Adrenal gland (tissue), 12 donors: ENCODE data around the gene HNF4A. TPM values are rescaled to one million over a fixed set of nuclear protein-coding genes. Genes with fewer than 3 reads are reported as not detected.

Experiments
- DNase-seq, 7 donors: peaks; one replicate each; pipeline ENCODE4 v3.0.0-alpha.2; 2019 to 2020
- H3K27ac ChIP-seq, 5 donors: fragments of 200-600 bp; sonication (generic) in 4 of 5; 1 replicate in 3 of 5; 2 replicates in 2 of 5; pipeline versions ENCODE4 v1.5.1 to v1.8.0; 2016 to 2020; ENCODE audit warnings: mild to moderate bottlenecking in 1 of 5
- H3K27me3 ChIP-seq: fragments of 200-600 bp; 2 replicates; pipeline ENCODE4 v1.8.0; 2021
- H3K36me3 ChIP-seq, 2 donors: fragments of 200-600 bp; replicated peaks in 1 of 2; 1 replicate in 1 of 2; 2 replicates in 1 of 2; pipeline versions ENCODE4 v1.5.1 to v1.8.0; 2018 to 2022
- H3K4me1 ChIP-seq, 2 donors: fragments of 200-600 bp; replicated peaks in 1 of 2; 1 replicate in 1 of 2; 2 replicates in 1 of 2; pipeline versions ENCODE4 v1.5.1 to v1.8.0; 2018 to 2021
- H3K4me3 ChIP-seq, 4 donors: fragments of 200-600 bp; sonication (generic) in 3 of 4; one replicate each; pipeline ENCODE4 v1.5.1; 2016 to 2018
- H3K9me3 ChIP-seq, 3 donors: fragments of 200-600 bp; sonication (generic) in 1 of 3; replicated peaks in 1 of 3; 1 replicate in 2 of 3; 2 replicates in 1 of 3; pipeline versions ENCODE4 v1.5.1 to v1.8.0; 2016 to 2021
- POLR2A ChIP-seq, 2 donors: fragments of 450-650 bp; IDR thresholded peaks; one replicate each; pipeline ENCODE4 v1.6.1; 2017; ENCODE audit warnings: antibody characterized with exemption in 2 of 2, mild to moderate bottlenecking in 2 of 2, moderate library complexity in 1 of 2
- WGBS, 4 donors: extraction: QIAGEN DNeasy Blood & Tissue Kit in 2 of 4; methylation state at CpG; one replicate each; pipeline versions ENCODE4 v1.1.5 to v1.1.7; 2013 to 2017; 5-methylcytosine and 5-hydroxymethylcytosine counted together
- intact Hi-C, 2 donors: fragments of 100-400 bp; cut with DNase I; formaldehyde crosslinking; loops; one replicate each; pipeline versions ENCODE4 v1.14.1 to v1.15.0; 2022 to 2023
- polyA plus RNA-seq, 3 donors: library from polyadenylated mRNA; stranded (reverse); fragments of 200-250 nt in 2 of 3; fragments of 350-450 nt in 1 of 3; fragmentation: Illumina TruSeq in 1 of 3; extraction: RNeasy Lipid Tissue Mini Kit (QIAGEN cat#74804) in 1 of 3; gene quantifications; one replicate each; pipeline ENCODE4 v1.2.3, GENCODE V29; 2013 to 2014
- total RNA-seq, 9 donors: library from RNA; depleted of rRNA in 4 of 9; stranded (reverse); fragments of >200 nt in 4 of 9; fragments of 120-200 nt in 1 of 9; fragmentation: NEBNext Ultra II Directional in 1 of 9; extraction: Animal tissue kit (Norgen Biotek cat#: 25700) in 1 of 9; gene quantifications; one replicate each; pipeline versions ENCODE4 v1.1.0 to v1.2.4, GENCODE V29; 2013 to 2023
- TF ChIP-seq, protein P1 (sequence below), 6 experiments: fragments of 450-650 bp in 4 of 6; fragments of 200-600 bp in 2 of 6; sonication (generic) in 1 of 6; IDR thresholded peaks; 1 replicate in 5 of 6; 2 replicates in 1 of 6; pipeline versions ENCODE4 v1.5.1 to v1.8.0; 2016 to 2021; ENCODE audit warnings: antibody characterized with exemption in 6 of 6, mild to moderate bottlenecking in 2 of 6, moderate library complexity in 1 of 6
- donor health status: healthy with polysubstance abuse.
- donor health status: Bipolar disorder and iron deficiency.
- donor health status: DM: yes; HTN: yes; CAD: no.
- donor health status: DM: no; HTN: no; CAD: no.
- donor health status: DM: no; HTN: no; CAD: no.
- donor health status: DM: yes; HTN: yes; CAD: no.

Gene HNF4A
- total and polyA plus RNA-seq, 12 donors = 0.06 to 0.78 (median 0.13) TPM; not detected in 2

DNA sequence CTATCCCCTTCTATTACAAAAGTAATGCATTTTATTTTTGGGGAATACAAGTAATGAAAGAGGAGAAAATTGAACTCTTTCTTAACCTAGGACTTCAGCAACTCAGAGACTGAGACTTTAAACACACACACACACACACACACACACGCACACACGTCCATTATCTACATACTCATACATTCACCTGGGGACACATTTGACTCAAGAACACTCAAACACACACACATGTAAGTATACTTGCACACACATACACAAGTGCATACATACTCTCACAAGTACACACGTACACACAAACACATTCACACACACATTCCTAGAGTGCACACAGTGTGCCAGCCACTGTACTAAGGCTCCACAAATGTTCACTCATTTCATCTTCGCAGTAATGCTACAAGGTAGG, 20.8 kb upstream of the HNF4A start:
- H3K9me3 ChIP-seq = no peaks in the 10 kb centered on the region
- no peaks in the 10 kb centered on the region for H3K4me1 ChIP-seq
- H3K27me3 ChIP-seq = no peaks in the 10 kb centered on the region
- DNase-seq = no peak
- H3K27ac ChIP-seq = no peak overlapping the region
- H3K4me3 ChIP-seq = no peak overlapping the region
- no peak for TF ChIP-seq POLR2A (IDR thresholded peaks at IDR 0.05)
- TF ChIP-seq, protein P1, sequence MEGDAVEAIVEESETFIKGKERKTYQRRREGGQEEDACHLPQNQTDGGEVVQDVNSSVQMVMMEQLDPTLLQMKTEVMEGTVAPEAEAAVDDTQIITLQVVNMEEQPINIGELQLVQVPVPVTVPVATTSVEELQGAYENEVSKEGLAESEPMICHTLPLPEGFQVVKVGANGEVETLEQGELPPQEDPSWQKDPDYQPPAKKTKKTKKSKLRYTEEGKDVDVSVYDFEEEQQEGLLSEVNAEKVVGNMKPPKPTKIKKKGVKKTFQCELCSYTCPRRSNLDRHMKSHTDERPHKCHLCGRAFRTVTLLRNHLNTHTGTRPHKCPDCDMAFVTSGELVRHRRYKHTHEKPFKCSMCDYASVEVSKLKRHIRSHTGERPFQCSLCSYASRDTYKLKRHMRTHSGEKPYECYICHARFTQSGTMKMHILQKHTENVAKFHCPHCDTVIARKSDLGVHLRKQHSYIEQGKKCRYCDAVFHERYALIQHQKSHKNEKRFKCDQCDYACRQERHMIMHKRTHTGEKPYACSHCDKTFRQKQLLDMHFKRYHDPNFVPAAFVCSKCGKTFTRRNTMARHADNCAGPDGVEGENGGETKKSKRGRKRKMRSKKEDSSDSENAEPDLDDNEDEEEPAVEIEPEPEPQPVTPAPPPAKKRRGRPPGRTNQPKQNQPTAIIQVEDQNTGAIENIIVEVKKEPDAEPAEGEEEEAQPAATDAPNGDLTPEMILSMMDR (IDR thresholded peaks at IDR 0.05) = no peak
- 68 to 91% (median 83%) methylated on average over 4 of the region's 4 CpGs for WGBS, 4 donors
- intact Hi-C loops = no loop called here
- H3K36me3 ChIP-seq = no peaks in the 10 kb centered on the region

DNA sequence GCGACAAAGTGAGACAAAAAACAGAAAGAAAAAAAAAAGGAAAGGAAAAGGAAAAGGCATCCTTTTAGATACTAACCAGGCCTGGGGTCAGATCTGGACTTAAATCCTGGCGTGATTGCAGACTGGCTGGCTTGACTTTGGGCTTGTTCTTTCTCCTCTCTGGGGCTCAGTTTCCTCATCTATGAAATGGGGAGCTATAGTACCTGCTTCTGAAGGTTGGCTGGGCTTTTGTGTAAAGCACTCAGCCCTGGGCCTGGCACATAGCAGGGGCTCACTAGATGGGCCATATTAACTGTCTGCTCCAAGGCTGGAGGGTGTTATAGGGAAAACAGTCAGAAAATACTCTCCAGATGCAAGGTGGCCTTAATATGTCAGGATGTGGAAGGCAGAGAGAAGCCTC, 19.8 kb upstream of the HNF4A start:
- DNase-seq = no peak
- WGBS, 4 donors = 77 to 92% (median 83%) methylated on average over 2 of the region's 2 CpGs
- no peaks in the 10 kb centered on the region for H3K27me3 ChIP-seq

DNA sequence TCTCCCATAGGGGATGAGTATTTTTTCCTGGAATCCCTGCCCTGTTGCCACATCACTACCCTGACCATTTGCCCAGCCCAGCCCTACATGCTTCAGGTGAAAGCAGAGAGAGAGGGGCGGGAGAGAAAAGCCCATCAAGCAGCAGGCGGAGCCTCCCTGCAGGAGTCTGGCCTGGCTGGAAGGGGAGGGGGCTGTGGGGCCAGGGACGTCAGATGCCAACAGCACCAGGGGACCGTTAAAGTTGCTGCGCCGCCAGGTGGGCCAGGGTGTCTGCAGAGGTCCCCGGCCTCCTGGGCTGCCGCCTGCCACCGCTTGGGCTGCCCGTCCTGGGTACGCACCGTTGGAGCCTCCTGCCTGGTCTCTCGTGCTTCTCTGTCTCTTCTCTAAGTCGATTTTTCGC, 19.4 kb upstream of the HNF4A start:
- intact Hi-C loops = no loop called here
- H3K4me1 ChIP-seq = no peaks in the 10 kb centered on the region
- no peaks in the 10 kb centered on the region for H3K27me3 ChIP-seq
- no peak overlapping the region for H3K4me3 ChIP-seq
- H3K27ac ChIP-seq = no peak overlapping the region
- H3K36me3 ChIP-seq = no peaks in the 10 kb centered on the region
- DNase-seq = no peak
- H3K9me3 ChIP-seq = no peaks in the 10 kb centered on the region
- WGBS, 4 donors = 52 to 68% (median 59%) methylated on average over 11 to 15 of the region's 15 CpGs
- TF ChIP-seq, protein P1 (IDR thresholded peaks at IDR 0.05) = no peak
- no peak for TF ChIP-seq POLR2A (IDR thresholded peaks at IDR 0.05)

More for the DNA sequence above, 19.8 kb upstream of the HNF4A start:
- H3K36me3 ChIP-seq = no peaks in the 10 kb centered on the region
- no peaks in the 10 kb centered on the region for H3K9me3 ChIP-seq
- H3K4me3 ChIP-seq = no peak overlapping the region
- no peak overlapping the region for H3K27ac ChIP-seq
- intact Hi-C loops = no loop called here
- H3K4me1 ChIP-seq = no peaks in the 10 kb centered on the region
- TF ChIP-seq, protein P1 (IDR thresholded peaks at IDR 0.05) = no peak
- no peak for TF ChIP-seq POLR2A (IDR thresholded peaks at IDR 0.05)

DNA sequence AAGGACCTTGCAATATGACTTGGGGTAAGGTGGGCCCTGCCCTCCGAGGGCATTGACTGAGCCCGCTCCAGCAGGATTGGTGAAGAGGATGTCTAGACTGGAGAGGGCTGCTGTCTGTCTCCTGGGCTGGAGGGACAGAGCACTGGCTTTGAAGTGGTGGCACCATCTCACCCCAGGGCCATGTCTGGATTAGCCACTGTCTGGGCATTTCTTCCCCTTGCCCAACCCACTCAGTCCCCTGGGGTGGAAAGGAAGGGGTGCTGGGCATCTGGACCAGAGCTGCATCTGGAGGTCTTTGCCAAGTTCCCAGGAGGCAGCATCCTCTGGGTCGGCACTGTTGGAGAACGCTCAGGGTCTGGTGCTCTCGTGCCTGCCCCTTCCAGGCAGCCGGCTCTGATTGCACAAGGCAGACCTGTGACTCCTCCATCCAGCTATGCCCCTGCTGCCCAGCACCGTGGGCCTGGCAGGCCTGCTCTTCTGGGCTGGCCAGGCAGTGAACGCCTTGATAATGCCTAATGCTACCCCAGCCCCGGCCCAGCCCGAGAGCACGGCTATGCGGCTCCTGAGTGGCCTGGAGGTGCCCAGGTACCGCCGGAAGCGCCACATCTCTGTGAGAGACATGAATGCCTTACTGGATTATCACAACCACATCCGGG, 18.6 kb upstream of the HNF4A start, which contains the start of gene R3HDML:
TSS of gene R3HDML (plus strand) at position 319 of the 656 bp plus-strand sequence. CDS start at position 434, 115 bp downstream.
- TF ChIP-seq, protein P1 (IDR thresholded peaks at IDR 0.05) = no peak
- TF ChIP-seq POLR2A (IDR thresholded peaks at IDR 0.05) = no peak
- Histone ChIP-seq H3K36me3 (no peaks in the 10 kb centered on the region), H3K27me3 (no peaks in the 10 kb centered on the region), H3K4me1 (no peaks in the 10 kb centered on the region), H3K27ac (no peak within 1 kb of the TSS), H3K9me3 (no peaks in the 10 kb centered on the region), H3K4me3 (no peak within 1 kb of the TSS)
- intact Hi-C loops = no loop called here
- WGBS, 4 donors = 79 to 89% (median 83%) methylated on average over 8 to 16 of the region's 16 CpGs
- no peak for DNase-seq
